CD4-positive, alpha-beta T cell treated with Interleukin-10 for 1 hour (primary cell): ENCODE results near the gene TGIF2.
"Not testable (repeated sequence)": the region's sequence is repeated elsewhere in the genome, so short reads cannot be mapped to it uniquely, and the experiment has no call there.

Source experiments
- DNase-seq: peaks from one replicate; pipeline ENCODE4 v3.0.0-alpha.2; 2020

TGIF2 gene

DNA sequence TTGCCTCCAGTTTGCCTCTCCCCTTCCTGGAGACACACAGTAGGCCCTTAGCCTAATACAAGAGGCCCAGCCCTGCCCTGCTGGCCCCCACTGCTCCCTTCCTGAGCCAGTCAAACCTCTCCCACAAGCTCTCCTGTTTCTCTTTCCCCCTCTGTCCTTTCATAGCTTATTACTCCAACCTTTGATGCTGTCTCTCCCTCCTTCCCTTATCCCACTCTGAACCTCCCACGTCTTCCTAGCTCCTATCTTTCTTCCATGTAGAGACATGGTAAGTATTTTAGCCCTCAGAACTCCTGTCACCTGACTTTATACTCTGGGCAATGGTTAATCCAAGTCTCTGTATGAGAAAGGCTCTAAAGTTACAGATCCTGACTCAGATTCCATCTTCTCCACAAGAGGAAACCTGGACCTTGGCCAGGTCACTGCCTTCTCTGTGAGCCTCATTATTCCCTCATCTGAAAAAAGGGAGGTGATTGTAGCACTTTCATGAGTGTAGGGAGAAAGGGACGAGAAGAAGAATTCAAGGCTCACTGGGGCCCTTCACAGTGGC lies 6.7 kb downstream of the TGIF2 start:
- no peak for DNase-seq

DNA sequence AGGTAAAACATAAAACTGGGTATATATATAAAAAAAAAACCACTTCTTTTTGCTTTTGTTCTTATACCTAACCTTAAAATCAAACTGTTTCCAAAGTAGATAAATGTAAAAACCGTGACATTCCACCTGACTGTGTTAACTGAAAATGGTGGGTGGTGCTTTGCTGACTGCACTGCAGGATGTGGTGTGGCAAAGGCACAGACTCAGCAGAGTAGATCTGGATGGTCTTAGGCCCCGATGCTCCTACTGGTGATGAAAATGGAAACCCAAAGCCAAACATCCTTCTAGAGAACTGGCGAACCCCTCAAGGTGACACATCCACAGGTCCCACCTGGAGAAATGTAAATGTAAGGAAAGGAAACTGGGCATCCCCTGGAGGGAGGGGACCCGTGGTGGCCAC lies 8.9 kb downstream of the TGIF2 start:
- no peak for DNase-seq

DNA sequence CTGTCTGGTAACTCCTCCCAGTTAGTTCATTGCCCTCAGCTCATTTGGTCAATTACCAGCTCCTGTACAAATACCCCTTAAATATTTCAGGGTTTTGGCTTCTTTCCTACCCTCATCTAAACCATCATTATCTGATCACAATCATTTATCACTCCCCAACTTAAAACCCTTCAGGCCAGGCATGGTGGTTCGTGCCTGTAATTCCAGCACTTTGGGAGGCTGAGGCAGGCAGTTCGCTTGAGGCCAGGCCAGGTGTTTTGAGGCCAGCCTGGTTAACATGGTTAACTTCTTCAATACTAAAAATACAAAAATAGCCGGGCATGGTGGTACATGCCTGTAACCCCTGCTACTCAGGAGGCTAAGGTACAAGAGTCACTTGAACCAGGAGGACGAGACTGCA lies 9.4 kb downstream of the TGIF2 start:
- no peak for DNase-seq

DNA sequence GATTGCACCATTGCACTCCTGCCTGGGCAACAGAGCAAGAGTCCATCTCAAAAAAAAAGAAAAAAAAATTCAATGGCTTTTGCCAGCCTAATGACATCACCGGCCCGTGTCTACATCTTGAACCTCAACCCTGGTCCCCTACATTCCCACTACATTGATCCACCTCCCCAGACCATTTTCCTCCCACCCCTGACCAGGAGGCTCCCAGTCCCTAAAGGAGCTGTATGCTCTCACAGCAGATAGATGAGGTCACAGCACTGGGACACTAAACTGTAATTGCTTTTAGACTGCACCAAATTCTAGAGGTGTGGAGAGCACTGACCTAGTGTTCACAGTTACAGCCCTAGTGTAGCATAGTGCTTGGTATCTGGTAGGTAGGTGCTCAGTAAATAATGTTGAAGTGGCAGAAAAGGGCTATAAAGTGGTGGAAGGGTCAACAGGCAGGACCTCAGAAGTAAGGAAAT lies 10.7 kb downstream of the TGIF2 start:
- DNase-seq, result no peak

DNA sequence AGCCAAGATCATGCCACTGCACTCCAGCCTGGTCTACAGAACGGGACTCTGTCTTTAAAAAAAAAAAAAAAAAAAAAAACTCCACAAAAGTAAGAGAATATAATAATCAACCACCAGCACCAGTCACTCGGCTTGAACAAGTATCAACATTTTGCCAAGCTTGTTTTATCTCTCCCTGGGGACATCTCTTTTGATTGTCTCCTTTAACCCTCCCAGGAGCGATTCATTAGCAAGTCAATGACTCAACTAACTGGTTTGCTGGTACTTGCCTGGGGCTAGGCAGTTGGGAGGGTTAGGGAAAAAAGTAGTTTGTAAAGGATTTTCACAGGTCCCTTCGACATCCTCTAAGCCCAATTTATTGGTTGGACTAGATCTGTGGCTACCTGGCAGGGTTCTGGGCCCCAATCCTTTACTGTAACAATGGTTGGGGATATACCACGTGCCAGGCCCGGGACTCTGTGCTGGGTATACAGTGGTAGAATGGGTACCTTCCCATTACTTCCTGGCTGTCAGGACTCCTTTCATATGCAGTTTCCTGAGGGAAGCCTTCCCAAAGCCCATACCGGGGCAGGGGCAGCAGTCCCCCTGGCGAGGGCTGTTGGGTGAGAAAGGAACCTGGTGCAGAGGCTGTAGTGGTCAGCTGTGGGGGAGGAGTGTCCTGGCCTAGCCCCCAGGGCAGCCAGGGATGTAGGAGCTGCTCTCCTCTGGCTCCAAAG lies 12.2 kb downstream of the TGIF2 start:
- DNase-seq, result no peak

DNA sequence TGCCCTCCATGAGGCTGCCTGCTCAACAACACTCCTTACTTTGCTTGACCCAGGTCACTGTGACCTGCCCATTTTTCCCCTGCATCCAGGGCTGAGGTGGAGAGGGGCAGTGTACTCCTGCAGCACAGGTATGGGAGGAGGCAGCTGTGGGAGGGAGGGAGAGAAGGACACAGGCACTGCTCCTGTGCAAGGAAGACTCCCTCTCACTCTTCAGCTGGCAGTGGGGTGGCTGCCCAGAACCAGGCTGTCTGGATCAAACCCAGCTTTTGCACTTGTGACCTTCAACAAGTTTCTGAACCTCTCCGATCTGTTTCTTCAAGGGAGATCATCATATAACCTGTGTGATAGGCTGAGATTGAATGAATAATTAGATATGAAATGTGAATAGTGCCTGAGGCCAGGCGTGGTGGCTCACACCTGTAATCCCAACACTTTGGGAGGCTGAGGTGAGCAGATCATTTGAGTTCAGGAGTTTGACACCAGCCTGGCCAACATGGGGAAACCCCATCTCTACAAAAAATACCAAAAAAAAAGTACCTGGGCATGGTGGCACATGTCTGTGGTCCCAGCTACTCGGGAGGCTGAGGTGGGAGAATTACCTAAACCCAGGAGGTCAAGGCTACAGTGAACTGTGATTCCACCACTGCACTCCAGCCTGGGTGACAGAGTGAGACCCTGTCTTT lies 14.1 kb downstream of the TGIF2 start:
- no peak for DNase-seq

DNA sequence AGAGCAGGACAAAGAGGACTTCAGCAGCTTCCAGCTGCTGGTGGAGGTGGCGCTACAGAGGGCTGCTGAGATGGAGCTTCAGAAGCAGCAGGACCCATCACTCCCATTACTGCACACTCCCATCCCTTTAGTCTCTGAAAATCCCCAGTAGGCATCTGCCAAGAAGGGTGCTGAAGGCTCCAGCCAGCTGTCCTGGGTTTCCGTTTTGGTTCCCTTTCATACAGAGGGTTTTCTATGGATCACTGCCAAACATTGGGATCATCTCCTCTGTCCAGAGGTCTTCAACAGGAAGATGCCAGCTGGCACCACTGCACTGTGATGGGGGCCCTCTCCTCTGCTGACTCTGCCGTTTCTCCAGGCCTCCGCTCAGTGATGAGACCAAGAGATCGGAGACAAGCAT lies 17.9 kb downstream of the TGIF2 start:
- no peak for DNase-seq

DNA sequence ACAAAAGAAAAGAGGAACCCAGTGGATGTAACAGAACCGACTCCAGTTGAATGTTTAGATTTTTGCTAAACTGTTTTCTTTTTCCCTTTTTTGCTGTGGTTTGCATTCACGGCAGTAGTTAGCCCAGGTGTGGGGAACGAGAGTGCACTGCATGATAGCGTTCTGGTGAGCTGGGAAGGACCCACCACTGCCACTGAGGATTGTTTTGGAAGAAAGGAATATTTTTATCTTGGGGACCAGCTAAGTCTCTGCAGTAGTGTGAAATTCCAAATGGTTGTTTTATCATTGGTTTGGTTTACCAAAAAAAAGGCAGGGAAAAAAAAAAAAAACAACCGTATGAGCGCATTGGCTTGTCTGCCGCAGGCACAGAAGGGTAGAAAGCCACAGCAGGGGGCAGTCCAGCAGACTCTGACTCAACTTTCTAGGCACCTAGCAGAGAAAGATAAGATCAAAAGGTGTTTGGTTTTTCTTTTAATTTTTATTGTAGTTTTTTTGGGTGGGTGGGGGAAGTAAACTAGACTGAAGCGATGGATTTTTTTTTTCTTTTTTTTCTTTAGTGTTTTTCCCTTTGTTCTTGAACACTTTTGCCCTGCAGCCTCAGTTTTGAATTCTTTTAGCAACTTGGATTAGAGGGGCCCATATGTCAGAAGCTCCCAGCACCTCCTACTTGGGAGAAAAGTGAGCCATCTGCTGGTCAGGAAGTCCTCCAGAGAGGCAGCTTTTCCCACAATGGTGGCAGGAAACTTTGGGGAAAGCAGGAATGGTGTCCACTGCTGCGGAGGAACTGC lies 18.7 kb downstream of the TGIF2 start:
- peak; percentile 74 for DNase-seq

DNA sequence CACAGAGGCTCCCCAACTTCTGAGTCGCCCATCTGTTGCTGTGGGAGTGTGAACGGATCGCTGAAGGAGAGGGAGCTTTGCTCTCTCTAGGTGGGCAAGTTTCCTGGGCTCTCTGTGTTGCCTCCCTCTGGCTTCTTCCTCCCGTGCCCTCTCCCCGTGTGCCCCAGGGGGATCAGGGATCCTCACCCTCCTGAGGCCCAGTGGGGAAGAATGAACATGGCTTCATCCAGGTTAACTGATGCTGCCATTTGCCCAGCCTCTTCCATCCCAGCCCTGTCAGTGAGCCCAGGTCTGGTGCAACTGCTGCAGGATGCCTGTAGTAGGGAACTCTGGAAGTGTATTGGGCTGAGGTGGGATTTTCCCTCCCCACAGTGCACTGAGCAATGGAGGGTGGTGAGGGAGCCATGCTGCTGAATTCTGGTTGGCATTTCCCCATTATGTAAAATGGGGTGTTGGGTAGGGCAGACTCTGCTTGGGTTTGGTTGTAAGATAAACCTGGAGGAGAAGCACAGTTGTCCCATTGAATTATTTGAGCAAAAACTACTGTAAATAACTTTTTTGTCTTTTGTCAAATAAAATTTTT lies 20.0 kb downstream of the TGIF2 start:
- no peak for DNase-seq

DNA sequence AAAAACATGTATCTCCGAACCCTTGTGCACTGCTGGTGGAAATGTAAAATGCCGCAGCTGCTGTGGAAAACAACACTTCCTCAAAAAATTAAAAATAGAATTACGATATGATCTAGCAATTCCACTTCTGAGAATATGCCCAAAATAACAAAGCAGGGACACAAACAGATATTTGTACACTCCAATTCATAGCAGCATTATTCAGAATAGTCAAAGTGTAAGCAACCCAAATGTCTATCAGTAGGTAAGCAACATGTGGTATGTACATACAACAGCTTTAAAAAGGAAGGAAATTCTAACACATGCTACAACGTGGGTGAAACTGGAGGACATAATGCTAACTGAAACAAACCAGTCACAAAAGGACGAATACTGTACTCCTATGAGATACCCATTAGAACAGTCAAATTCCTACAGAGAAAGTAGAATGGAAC lies 26.5 kb downstream of the TGIF2 start:
- DNase-seq, result no peak

DNA sequence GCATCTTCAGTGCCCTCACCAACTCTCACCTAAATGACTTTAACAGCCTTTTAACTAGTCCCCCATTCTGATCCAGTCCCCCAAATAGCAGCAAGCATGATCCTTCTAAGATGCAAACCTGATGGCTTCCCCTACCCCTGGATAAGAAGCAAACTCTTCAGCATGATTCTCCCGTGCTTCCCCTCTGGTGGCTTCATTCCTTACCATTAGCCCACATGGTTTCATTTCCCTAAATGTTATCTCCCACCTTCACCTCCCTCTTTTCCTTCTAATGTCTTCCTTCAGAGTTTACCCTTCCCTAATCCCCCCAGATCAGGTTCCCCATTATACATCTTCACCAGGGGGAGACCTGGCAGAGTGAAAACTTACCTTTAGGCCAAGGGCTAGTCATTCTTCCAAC lies 28.1 kb downstream of the TGIF2 start:
- no peak for DNase-seq

DNA sequence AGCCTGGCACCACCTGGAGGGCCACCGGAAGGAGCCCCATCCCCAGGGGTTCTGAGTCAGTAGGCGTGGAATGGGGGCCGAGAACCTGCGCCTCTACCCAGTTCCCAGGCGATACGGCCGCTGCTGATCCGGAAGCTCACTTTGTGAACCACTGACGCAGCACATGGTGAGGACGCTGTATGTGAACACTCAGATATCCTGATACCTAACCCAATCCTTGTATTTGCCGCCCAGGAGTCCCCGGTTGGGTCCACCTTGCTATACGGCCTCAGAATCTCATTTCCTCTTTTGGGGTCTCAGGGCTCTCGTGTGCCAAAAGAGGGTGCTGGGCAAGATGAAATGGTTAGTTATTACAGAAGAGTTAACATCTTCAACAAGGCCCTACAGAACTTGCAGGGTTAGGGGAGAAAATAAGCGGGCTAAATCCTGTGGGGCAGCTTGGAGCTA lies 31.6 kb downstream of the TGIF2 start:
- peak; percentile 69 for DNase-seq

DNA sequence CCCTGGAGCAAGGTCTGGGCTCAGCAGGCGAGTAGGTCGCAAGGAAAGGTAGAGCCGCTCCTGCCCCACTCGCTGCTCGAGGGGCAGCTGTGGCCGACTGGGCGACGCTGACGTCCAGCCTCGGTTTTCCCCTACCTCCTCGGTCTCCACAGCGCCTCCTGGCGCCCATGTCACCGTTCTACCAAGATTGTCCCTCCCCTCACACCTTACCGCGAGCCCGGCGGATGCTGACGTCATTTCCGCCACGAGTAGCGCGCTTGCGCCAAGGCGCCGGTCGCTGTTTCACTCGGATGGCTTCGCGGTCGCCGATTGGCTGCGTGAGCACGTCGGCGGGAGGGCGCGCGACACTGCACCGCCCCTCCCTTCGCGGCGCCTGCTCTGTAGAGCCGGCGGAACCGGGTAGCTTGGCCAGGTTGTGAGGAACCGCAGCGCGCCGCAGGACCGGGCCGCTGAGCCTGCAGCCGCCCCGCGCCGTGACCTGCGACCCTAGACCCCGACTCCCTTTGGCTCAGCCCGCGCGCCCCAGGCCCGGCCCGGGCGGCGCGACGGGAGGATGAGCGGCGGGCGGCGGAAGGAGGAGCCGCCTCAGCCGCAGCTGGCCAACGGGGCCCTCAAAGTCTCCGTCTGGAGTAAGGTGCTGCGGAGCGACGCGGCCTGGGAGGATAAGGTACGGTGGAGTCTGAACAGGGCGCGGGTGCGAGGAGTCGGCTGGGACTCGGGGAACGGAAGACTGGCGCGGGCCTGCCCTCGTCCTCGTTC lies 32.2 kb downstream of the TGIF2 start, which contains the start of gene RAB5IF:
Gene RAB5IF (plus strand): TSS at position 381 of the 759 bp plus-strand sequence. CDS start 173 bp downstream, at position 554.
- DNase-seq, result peak; percentile 99

DNA sequence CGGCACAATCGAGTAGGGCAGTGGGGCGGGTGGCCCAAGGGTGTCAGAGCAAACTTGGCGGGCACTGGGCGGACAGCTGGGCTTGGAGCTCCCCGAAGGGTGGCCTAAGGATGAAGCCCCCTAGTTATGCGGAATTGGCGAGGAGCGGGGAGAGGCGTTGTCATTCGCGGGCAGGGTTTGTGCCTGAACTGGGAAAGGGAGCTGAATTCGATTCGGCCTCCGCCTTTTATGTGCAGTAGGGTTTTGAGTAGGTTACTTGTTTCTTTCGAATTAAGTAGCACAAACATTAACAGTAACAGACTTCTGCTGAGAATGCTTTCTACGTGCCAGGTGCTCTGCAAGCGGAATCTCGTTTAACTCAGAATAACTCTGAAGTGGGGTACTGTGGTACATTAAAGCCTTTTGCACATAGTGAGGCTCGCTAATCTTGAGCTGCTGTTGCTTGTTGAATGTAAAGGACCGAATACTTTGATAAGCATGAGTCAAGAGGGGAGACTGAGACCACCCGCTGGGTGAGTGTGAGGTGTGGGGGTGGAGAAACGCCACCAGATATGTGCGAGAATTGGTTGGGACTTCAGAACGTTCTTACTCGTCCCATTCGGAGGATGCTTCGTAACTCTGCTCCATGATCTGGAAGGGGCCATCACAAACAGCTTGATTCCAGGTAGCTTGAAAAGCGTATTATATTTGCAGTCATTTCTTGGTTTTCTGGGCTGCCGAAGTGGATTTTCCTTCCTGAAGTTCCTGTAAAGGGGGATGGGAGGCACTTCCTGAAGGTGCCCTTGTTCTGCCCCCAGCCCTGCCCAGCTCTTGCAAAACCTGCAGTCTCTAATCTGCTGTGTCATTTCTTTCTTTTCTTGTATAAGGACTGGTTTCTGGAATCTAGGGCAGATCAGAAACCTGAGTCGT lies 33.0 kb downstream of the TGIF2 start:
- DNase-seq, result no peak

DNA sequence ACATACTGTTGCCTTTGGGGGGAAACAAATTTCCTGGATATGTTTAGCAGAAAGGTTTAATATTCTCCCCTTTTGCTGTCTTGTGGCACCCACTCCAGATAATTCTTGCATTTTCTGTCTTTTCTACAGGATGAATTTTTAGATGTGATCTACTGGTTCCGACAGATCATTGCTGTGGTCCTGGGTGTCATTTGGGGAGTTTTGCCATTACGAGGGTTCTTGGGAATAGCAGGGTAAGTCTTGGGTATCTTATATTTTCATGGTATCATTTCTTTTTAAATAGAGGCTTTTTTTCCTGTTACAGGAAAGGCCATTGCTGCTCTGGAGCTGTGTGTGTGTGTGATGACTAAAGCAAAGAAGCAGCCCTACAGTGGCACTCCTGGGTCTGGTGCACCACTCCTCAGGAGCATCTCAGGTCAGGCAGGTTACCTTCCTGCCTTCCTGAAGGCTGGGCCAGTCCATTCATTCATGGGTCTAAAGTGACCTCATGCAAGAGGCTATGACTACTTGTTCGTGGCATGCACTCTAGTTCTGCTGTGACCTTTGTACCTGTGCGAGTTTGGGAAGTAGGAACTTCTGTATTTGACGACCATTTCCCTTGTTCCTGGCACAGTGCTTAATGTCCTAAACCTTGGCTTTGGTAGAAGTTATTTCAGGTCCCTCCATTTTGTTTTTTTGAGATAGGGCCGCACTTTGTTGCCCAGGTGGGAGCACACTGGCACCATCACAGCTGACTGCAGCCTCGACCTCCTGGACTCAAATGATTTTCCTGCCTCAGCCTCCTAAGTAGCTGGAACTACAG lies 34.4 kb downstream of the TGIF2 start:
- no peak for DNase-seq

DNA sequence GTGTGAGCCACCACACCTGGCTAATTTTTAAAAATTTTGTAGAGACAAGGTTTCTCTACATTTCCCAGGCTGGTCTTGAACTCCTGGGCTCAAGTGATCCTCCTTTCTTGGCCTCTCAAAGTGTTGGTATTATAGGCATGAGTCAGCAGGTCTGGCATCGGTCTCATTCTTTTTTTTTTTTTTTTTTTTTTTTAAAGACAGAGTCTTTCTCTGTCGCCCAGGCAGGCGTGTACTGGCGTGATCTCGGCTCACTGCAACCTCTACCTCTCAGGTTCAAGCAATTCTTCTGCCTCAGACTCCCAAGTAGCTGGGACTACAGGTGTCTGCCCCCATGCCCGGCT lies 35.0 kb downstream of the TGIF2 start:
- DNase-seq, result not testable (repeated sequence)

DNA sequence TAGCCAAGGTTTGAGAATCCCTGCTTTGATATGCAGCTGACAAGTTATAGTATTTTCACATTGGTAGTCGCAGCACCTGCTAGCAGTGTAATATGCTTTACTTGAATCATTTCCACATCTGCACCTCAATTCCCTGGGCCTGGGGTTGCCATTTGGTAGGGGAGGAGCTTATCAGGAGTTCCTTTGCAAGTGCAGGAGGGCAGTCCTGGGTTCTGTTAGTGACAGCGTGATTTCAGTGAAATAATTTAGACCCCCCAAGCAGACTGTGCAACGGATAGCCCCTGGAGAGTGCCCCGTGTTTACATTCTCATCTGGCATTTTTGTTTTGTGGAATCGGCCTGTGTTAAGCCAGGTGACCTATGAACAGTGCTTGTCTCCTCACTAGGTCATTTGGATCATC lies 38.2 kb downstream of the TGIF2 start:
- no peak for DNase-seq

DNA sequence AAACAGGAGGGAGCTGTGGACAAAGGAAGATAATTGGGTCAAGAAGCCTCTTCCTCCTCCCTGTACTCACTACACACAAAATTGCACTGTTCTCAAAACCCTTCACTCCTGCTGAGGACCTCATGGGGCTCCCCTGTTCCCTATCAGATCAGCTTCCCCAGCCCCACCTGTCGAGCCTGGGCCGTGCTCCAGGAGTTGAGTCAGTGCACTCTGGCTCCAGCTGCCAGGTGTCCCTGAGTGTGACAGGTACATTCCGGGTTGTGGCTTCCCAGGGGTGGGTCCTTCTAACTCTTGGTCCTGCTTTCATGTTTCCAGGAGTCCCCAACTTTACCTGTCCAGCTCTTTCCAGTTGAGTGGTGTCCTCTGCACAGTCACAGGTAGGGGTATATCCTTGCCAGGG lies 40.6 kb downstream of the TGIF2 start:
- no peak for DNase-seq

DNA sequence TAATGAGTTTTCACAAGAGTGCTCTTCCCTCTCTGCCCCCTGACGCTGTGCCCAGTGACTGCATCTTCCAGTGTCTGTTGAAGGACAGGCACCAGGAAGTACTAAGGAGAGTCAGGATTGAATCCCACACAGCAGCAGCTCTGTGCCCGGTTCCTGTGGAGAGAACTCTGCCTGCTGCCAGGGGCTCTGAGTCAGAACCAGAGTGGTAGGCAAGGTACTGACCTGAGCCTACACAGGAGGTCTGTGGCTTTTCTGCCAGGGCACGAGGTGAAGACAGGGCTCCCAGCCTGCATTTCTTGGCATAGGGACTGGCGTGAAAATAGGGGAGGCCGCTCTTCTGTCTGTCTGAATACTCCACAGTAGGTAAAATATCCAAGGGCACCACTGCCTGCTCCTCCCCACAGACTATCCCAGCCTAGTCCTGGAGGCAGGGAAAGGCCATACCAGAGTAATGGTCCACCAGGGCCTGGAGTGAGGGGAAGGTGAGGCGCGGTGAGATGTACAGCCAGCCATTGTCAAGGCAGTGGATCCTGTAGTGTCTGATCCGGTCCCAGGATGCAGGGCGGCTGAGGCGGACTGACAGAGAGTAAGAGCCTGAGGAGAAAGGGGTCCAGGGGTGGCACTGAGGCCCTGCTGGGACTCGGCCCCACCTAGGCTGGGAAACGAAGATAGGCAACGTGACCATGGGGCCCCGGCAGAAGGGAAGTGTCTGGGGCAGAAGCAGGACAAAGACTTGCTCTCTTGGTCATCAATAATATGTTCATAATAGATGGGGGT lies 41.6 kb downstream of the TGIF2 start:
- DNase-seq, result no peak
